Ovary (tissue), 3 donors: ENCODE data around the gene RASGRF2.

ENCODE experiments used
- CTCF ChIP-seq, 3 donors: fragments of 450-650 bp in 2 of 3; fragments of 200-600 bp in 1 of 3; IDR thresholded peaks; one replicate each; pipeline versions ENCODE4 v1.5.1 to v1.8.0; 2016 to 2022; ENCODE audit warnings: antibody characterized with exemption in 3 of 3, mild to moderate bottlenecking in 1 of 3
- EP300 ChIP-seq: sonication (generic); formaldehyde crosslinking; IDR thresholded peaks from one replicate; pipeline ENCODE4 v1.6.1; 2017; ENCODE audit warnings: antibody characterized with exemption
- POLR2A ChIP-seq: fragments of 450-650 bp; IDR thresholded peaks from one replicate; pipeline ENCODE4 v1.6.1; 2017; ENCODE audit warnings: antibody characterized with exemption, mild to moderate bottlenecking, moderate library complexity
- donor health status: DM: no; HTN: no; CAD: no.

GRCh38 chr5:81207009-81207408 is 246.8 kb downstream of the RASGRF2 start:
- TF ChIP-seq POLR2A: no peak
- TF ChIP-seq CTCF (IDR thresholded peaks at IDR 0.05): no peak
- no peak for TF ChIP-seq EP300
